Measurements from ENCODE around the gene CPN1.
A peak's percentile ranks its signal among the peaks of the same experiment; 100 is the strongest.
"Not testable (repeated sequence)": the region's sequence is repeated elsewhere in the genome, so short reads cannot be mapped to it uniquely, and the experiment has no call there.

CPN1 gene

DNA sequence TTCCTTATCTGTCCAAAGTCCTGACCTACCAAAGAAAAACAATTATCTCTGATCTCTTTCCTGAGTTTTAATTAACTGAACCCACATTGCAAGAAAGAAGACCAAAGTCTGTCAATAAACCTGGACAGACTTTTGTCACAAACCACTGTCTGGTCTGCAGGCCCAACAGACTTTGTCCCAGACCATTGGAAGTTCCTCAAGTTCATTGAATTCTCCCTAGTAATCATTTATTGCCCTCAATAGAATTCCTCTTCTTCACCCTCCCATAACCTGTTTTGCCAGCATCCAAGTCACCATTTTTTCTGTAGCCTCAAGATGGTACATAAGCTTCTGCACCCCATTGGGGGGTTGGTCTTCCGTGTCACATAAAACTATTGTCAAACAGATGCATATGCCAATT is 68.0 kb downstream of the CPN1 start:
- no peak for TF ChIP-seq Cebpa-rat (IDR thresholded peaks at IDR 0.05)
- Histone ChIP-seq H3K4me3 (no peak overlapping the region), H3K36me3 (no peaks in the 10 kb centered on the region), H3K27ac (no peak overlapping the region), H4K20me1 (peaks cover 3% of the 10 kb centered on the region; the same call in 1 of the 2 replicates), H3K9me3 (no peaks in the 10 kb centered on the region; the same call in 1 of the 2 replicates), H3K4me2 (peak overlapping the region; percentile 30), H3K27me3 (no peaks in the 10 kb centered on the region), H3K9ac (no peak overlapping the region), H3K4me1 (peaks cover 21% of the 10 kb centered on the region)

DNA sequence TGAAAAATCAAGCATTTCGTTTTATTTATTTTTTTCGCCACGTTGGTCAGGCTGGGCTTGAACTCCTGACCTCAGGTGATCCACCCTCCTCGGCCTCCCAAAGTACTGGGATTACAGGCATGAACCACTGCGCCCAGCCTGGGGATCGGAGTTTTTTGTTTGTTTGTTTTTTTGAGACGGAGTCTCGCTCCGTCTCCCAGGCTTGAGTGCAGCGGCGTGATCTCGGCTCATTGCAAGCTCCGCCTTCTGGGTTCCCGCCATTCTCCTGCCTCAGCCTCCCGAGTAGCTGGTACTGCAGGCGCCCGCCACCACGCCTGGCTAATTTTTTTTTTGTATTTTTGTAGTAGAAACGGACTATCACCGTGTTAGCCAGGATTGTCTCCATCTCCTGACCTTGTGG is 69.8 kb downstream of the CPN1 start:
- H3K4me3 ChIP-seq, H3K9me3 ChIP-seq, H3K27me3 ChIP-seq, H3K27ac ChIP-seq, H3K36me3 ChIP-seq, H3K9ac ChIP-seq, H3K4me2 ChIP-seq: not testable (repeated sequence)
- Histone ChIP-seq H3K4me1 (peaks cover 36% of the 10 kb centered on the region), H4K20me1 (peaks cover 19% of the 10 kb centered on the region; the same call in 1 of the 2 replicates)

DNA sequence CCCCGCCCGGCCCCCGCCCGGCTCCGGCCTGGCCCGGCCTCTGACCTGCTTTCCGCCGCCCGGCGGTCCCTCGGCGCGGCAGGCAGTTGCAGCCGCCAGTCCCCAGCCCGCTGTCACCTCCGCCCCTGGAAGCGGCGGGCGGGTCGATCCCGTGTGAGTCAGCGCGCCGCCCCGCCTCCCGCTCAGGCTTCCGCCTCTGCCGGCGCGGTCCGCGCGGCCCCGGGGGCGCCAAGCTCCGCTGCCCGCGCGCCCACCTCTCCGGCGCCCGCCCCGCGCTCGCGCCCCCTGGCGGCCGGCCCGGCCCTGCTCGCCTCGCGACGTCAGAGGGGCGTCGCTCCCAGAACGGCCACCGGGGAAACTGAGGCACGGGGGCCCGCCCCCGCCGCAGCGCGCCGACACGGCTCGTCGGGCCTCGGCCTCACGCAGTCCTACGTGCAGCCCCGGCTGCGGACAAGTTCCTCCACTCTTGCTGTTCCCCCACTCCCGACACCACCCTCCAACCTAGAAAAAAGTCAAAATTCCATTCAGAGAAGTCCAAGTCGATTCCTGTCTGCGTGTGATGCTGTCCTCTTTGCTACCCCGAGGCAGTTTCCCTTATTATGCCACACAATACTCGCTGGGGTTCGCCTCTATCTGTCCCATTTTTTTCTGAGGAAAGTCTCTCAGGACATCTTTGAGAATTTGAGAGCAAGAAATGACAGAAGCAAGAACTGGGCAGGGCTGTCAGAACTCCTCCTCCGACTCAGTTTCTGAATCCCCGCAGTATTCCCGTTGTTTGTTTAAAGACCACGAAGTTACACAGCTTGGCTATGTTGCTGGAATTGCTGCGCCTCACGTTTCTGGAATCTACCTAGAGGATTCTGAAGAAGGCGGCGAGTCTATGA is 71.6 kb downstream of the CPN1 start, which contains the start of gene DNMBP:
Gene DNMBP (minus strand): TSS at position 155 of the 884 bp plus-strand sequence. CDS start 37,823 bp downstream, outside the sequence.
- H4K20me1 ChIP-seq: peaks cover 25% of the 10 kb centered on the region; the same call in 1 of the 2 replicates
- H3K27me3 ChIP-seq: no peaks in the 10 kb centered on the region
- TF ChIP-seq Cebpa-rat (IDR thresholded peaks at IDR 0.05): no peak
- H3K9me3 ChIP-seq: no peaks in the 10 kb centered on the region
- H3K4me2 ChIP-seq: peak within 1 kb of the TSS; percentile 85
- no peaks in the 10 kb centered on the region for H3K36me3 ChIP-seq
- H3K4me1 ChIP-seq: peaks cover 45% of the 10 kb centered on the region
- peak within 1 kb of the TSS; percentile 82 for H3K9ac ChIP-seq
- peak within 1 kb of the TSS; percentile 70 for H3K27ac ChIP-seq
- H3K4me3 ChIP-seq: peak within 1 kb of the TSS; percentile 87

DNA sequence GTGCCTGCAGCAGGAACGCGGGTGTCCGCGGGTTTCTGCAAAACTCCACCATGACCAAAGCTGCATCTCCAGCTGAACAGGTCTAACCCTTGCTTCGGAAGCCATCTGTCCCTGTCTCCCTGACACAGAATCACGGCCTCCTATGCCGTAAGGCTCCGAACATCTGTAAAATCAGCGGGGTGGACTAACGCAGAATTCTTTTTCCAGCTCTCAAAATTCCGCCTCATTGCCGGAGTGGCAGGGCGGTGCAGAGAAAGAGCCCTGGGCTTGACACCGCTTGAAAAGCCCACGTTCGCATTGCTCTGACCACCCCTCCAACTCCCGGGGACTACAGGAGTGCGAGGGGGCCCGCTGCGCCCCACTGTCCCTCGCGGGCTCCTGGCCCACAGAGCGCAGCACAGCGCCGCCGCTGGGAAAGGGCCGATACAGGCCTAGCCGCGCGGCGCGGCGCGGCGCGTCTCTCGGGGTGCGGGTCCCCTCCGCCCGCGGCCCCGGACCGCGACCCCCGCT is 72.3 kb downstream of the CPN1 start:
- H3K9ac ChIP-seq: peak overlapping the region; percentile 82
- peak overlapping the region; percentile 85 for H3K4me2 ChIP-seq
- peak overlapping the region; percentile 87 for H3K4me3 ChIP-seq
- peaks cover 38% of the 10 kb centered on the region for H3K4me1 ChIP-seq
- no peaks in the 10 kb centered on the region for H3K36me3 ChIP-seq
- TF ChIP-seq Cebpa-rat (IDR thresholded peaks at IDR 0.05): no peak
- H3K9me3 ChIP-seq: no peaks in the 10 kb centered on the region
- H3K27ac ChIP-seq: peak overlapping the region; percentile 70
- H3K27me3 ChIP-seq: no peaks in the 10 kb centered on the region
- H4K20me1 ChIP-seq: peaks cover 25% of the 10 kb centered on the region; the same call in 1 of the 2 replicates

DNA sequence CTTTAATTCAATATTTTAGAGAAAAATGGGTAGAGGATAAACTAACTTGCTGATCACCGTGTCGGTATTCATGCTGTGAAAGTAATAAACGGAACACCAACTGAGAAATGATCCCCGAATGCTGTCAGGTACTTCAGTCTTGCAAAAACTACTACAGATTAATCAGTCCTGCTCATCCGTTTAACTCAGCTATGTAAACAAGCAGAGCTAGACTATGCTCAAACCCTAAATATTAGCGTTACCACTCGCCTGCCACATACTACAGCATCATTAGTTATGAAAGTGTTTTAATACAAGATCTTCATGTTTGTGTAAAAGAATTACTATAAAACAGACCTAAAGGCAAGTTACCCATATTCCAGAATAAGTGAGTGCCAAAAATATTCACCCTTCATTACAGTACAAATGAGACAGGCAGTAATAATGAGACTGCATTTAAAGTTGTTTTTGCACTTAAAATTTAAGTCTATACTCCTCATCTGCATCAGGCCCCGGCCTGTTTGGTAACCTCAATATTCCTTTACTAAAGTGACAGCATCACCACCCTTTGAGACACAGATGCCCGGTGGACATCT is 72.9 kb downstream of the CPN1 start:
- no peak overlapping the region for H3K27ac ChIP-seq
- peak overlapping the region; percentile 87 for H3K4me3 ChIP-seq

DNA sequence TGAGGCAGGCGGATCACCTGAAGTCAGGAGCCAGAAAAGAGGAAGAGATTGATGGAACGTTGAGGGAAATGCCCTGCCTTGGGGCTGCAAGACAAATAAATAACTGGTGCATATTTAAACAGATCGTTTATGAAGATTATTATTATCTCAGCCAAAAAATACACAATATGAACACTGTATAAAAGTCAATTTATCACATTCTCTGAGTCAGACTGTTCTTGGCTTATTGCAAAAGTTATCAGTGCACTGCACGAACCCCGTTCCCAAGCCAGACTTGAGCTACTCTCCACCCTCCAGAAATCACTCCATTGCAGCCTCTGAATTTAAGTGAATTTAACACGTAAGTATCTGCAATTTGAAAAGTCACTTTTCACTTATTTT is 73.5 kb downstream of the CPN1 start:
- Histone ChIP-seq H3K27me3 (no peaks in the 10 kb centered on the region), H3K27ac (no peak overlapping the region), H3K4me2 (peak overlapping the region; percentile 85), H3K4me3 (no peak overlapping the region), H3K9ac (peak overlapping the region; percentile 82; the same call in 1 of the 2 replicates), H3K9me3 (no peaks in the 10 kb centered on the region), H3K4me1 (peaks cover 29% of the 10 kb centered on the region), H4K20me1 (peaks cover 25% of the 10 kb centered on the region; the same call in 1 of the 2 replicates), H3K36me3 (no peaks in the 10 kb centered on the region)
- TF ChIP-seq Cebpa-rat (IDR thresholded peaks at IDR 0.05): no peak

More for the DNA sequence above, 72.9 kb downstream of the CPN1 start:
- TF ChIP-seq Cebpa-rat (IDR thresholded peaks at IDR 0.05): no peak
- H4K20me1 ChIP-seq: peaks cover 25% of the 10 kb centered on the region; the same call in 1 of the 2 replicates
- H3K27me3 ChIP-seq: no peaks in the 10 kb centered on the region
- H3K36me3 ChIP-seq: no peaks in the 10 kb centered on the region
- H3K4me1 ChIP-seq: peaks cover 33% of the 10 kb centered on the region
- H3K9ac ChIP-seq: peak overlapping the region; percentile 82
- no peaks in the 10 kb centered on the region for H3K9me3 ChIP-seq
- peak overlapping the region; percentile 85 for H3K4me2 ChIP-seq

DNA sequence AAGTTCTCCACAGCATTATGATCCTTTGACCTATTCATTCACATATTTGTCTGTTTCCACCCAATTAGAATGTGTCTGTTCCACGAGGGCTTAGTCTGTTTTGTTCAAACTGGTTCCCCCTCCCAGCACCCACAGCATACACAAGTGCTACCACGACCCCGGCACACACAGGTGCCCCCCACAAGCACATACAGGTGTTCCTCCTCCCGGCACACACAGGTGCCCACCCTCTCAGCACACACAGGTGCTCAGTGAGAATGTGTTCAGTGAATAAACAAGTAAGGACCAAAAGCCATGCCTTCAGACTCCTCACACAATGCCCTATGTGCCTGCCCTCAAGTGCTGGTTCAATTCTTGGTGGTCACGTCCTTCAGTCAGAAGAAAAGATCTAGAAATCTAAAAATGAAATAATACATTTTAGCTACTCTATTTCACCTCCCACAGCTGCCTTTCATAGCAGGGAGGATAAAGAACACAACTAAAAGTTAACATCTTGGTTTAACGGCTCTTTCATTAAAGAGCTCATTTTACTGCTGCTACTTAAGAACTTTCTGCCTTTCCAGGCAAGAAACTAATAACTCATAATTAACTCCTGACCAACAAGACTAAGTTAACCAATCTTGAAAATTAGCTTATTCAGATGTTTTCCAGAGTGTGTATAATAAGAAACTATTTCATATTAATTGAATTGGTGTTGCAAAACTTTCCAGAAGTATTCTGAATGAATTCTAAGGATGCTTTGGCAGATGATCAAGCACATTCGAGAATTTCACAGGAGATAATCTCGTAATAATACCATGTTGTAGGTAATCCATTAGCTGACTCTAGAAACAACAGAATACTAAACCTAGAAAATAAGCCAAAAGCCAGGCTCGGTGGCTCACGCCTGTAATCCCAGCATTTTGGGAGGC is 74.2 kb downstream of the CPN1 start:
- Histone ChIP-seq H3K4me2 (peak overlapping the region; percentile 85), H3K9ac (no peak overlapping the region), H3K27ac (no peak overlapping the region), H3K4me3 (no peak overlapping the region), H3K36me3 (no peaks in the 10 kb centered on the region), H3K4me1 (peaks cover 29% of the 10 kb centered on the region), H3K27me3 (no peaks in the 10 kb centered on the region), H3K9me3 (no peaks in the 10 kb centered on the region), H4K20me1 (peaks cover 25% of the 10 kb centered on the region; the same call in 1 of the 2 replicates)
- TF ChIP-seq Cebpa-rat (IDR thresholded peaks at IDR 0.05): no peak

DNA sequence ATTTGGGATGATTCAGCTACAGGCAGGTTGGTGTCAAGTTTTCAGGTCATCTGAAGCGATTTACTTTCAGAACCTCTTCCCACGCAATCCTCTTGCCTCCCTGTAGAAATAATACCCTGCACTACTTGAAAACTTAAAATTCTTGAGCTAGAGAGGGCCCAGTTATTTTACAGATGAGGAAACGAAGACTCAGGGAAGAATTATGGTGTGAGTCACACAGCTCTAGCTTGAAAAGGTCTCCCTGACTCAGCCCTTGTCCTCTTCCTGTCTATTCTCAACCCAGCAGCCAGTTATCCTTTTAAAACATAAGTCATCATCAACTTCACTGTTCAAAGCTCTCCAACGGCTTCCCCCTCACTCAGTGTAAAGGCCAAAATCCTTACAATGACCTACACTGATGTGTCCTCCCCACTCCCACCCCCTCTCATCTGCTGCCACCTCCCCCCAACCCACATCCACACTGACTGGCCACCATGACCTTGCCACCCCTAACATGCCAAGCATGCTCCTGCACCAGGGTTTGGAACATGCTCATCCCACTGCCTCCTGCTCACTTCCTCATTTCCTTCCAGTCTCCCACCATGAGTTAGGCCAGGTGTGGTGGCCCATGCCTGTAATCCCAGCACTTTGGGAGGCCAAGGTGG is 75.3 kb downstream of the CPN1 start:
- Histone ChIP-seq H3K4me1 (peaks cover 29% of the 10 kb centered on the region), H4K20me1 (peaks cover 25% of the 10 kb centered on the region; the same call in 1 of the 2 replicates), H3K27ac (no peak overlapping the region), H3K9me3 (no peaks in the 10 kb centered on the region), H3K4me2 (no peak overlapping the region; the same call in 1 of the 2 replicates), H3K9ac (no peak overlapping the region), H3K36me3 (no peaks in the 10 kb centered on the region), H3K4me3 (no peak overlapping the region), H3K27me3 (no peaks in the 10 kb centered on the region)
- TF ChIP-seq Cebpa-rat (IDR thresholded peaks at IDR 0.05): no peak
